Activated B cell treated with CpG ODN at 0.5 μM for 24 hours (primary cell): ENCODE measurements around the gene TEDC2. TPM values are rescaled to one million over a fixed set of nuclear protein-coding genes. Genes with fewer than 3 reads are reported as not detected.

Source experiments
- ATAC-seq: fragments of 200-7000 bp; cut with Tn5 transposase; one replicate; pipeline ENCODE4 v1.10.0; 2021; ENCODE audit warnings: low read depth, mild to moderate bottlenecking, moderate library complexity
- CTCF ChIA-PET: fragments of 350-600 bp; sonication (Branson Sonifier 250); formaldehyde crosslinking; loops from one replicate; lab custom pipeline; 2021; ENCODE audit warnings: antibody characterized with exemption; lab: Charles Lee
- POLR2A ChIA-PET: fragments of 350-600 bp; sonication (Branson Sonifier 250); formaldehyde crosslinking; loops from one replicate; lab custom pipeline; 2021; ENCODE audit warnings: antibody characterized with exemption; lab: Charles Lee
- DNase-seq: peaks from one replicate; pipeline ENCODE4 v3.0.0; 2022
- H3K27ac Mint-ChIP-seq: one replicate; pipeline ENCODE4 v1.8.0; 2020; ENCODE audit warnings: mixed read lengths
- H3K27me3 Mint-ChIP-seq: one replicate; pipeline ENCODE4 v1.8.0; 2021; ENCODE audit warnings: mixed read lengths
- H3K36me3 Mint-ChIP-seq: one replicate; pipeline ENCODE4 v1.8.0; 2021; ENCODE audit warnings: low read depth, mixed read lengths
- H3K4me1 Mint-ChIP-seq: one replicate; pipeline ENCODE4 v1.8.0; 2021; ENCODE audit warnings: mixed read lengths
- H3K4me3 Mint-ChIP-seq: one replicate; pipeline ENCODE4 v1.8.0; 2020; ENCODE audit warnings: mild to moderate bottlenecking, mixed read lengths
- H3K9me3 Mint-ChIP-seq: one replicate; pipeline ENCODE4 v1.8.0; 2020; ENCODE audit warnings: mixed read lengths
- CTCF ChIP-seq: fragments of 200-600 bp; IDR thresholded peaks from one replicate; pipeline ENCODE4 v1.8.0; 2022; ENCODE audit warnings: antibody characterized with exemption, mild to moderate bottlenecking
- intact Hi-C: fragments of 100-400 bp; cut with micrococcal nuclease; formaldehyde crosslinking; loops from one replicate; pipeline ENCODE4 v1.15.1; 2024
- total RNA-seq: library from RNA; stranded (reverse); gene quantifications from 2 replicates; pipeline ENCODE4 v1.2.3, GENCODE V29; 2022

TEDC2 gene
- total RNA-seq, 1 donor from 2014 or later, result 4.4 TPM

DNA sequence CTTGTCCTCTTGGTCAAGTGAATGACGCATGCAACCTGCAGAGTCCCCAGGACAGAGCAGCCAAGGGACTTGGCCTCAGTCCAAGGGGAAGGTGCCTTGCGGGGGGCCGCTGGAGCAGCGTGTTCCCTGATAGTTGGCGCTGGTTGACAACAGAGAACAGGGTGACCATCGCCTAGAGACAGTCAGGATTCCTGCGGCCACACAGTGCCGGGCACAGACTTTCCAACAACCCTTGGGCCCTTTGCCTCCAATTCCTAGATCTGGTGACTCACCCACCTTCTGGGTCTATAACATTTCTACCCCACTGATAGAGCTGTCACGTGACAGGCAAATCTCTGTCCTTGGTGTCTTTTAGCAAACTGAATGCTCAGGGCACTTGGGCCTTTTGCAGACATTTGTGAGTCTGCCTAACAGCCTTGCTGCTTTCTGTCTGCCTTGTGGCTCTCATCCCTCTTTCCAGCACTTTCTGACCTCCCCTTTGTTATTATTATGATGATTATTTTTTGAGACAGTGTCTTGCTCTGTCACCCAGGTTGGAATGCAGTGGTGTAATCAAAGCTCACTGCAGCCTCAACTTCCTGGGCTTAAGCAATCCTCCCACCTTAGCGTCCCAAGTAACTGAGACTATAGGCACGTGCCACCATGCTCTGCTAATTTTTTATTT, 11.9 kb upstream of the TEDC2 start:
- Mint-ChIP-seq H3K27ac (no peak overlapping the region), H3K4me3 (no peak overlapping the region), H3K36me3 (peaks cover 45% of the 10 kb centered on the region), H3K27me3 (no peaks in the 10 kb centered on the region), H3K4me1 (no peaks in the 10 kb centered on the region), H3K9me3 (no peaks in the 10 kb centered on the region)
- CTCF ChIA-PET, result no interaction called here
- ATAC-seq (no peak), DNase-seq (no peak)
- POLR2A ChIA-PET, result no interaction called here
- no peak for TF ChIP-seq CTCF
- intact Hi-C loops, result no loop called here

DNA sequence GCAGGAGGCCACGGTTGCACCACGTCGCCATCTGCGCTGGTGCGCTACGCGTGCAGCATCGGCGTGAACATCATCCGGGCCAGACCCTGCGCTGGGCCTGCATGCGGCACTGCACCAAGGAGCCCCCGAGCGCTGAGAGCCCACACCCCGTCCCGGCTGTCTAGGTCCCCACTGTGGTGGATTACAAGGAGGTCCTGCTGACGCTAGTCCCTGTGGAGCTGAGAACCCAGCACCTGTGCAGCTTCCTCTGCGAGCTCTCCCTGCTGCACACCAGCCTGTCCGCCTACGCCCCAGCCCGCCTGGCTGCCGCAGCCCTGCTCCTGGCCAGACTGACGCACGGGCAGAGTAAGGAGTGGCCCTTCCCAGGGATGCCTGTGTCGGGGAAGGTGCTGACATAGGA, 10.8 kb upstream of the TEDC2 start:
- CTCF ChIA-PET, result no interaction called here

GRCh38 chr16:2450535-2450934, 9.4 kb upstream of the TEDC2 start:
- peaks cover 37% of the 10 kb centered on the region for H3K36me3 Mint-ChIP-seq
- ChIA-PET POLR2A (interaction anchor here (0.5 kb wide), 1 partner anchor 38 kb away, joined by 5 read pairs; no protein-coding TSS in a partner anchor), CTCF (no interaction called here)
- no peak for TF ChIP-seq CTCF
- ATAC-seq (no peak), DNase-seq (no peak)
- H3K27ac Mint-ChIP-seq, result no peak overlapping the region
- H3K27me3 Mint-ChIP-seq, result no peaks in the 10 kb centered on the region
- intact Hi-C loops, result no loop called here
- H3K9me3 Mint-ChIP-seq, result no peaks in the 10 kb centered on the region
- no peaks in the 10 kb centered on the region for H3K4me1 Mint-ChIP-seq
- no peak overlapping the region for H3K4me3 Mint-ChIP-seq

More for the DNA sequence above, 10.8 kb upstream of the TEDC2 start:
- intact Hi-C loops, result no loop called here
- POLR2A ChIA-PET, result interaction anchor here (0.5 kb wide), 1 partner anchor 92 kb away, joined by 3 read pairs; no protein-coding TSS in a partner anchor
- Mint-ChIP-seq H3K27ac (no peak overlapping the region), H3K9me3 (no peaks in the 10 kb centered on the region), H3K4me1 (no peaks in the 10 kb centered on the region), H3K36me3 (peaks cover 47% of the 10 kb centered on the region), H3K27me3 (no peaks in the 10 kb centered on the region), H3K4me3 (no peak overlapping the region)
- DNase-seq, result no peak
- TF ChIP-seq CTCF, result no peak
- ATAC-seq, result no peak

- intact Hi-C loops, result no loop called here
- no peak for ATAC-seq
Measured at GRCh38 chr16:2450975-2451381, 8.9 kb upstream of the TEDC2 start.

More at GRCh38 chr16:2450975-2451381, 8.9 kb upstream of the TEDC2 start:
- peaks cover 33% of the 10 kb centered on the region for H3K36me3 Mint-ChIP-seq
- H3K4me1 Mint-ChIP-seq, result no peaks in the 10 kb centered on the region
- no peaks in the 10 kb centered on the region for H3K27me3 Mint-ChIP-seq
- no peak for DNase-seq
- ChIA-PET CTCF (no interaction called here), POLR2A (interaction anchor here (0.5 kb wide), 1 partner anchor 38 kb away, joined by 5 read pairs; no protein-coding TSS in a partner anchor)
- no peak overlapping the region for H3K4me3 Mint-ChIP-seq
- TF ChIP-seq CTCF, result no peak
- no peak overlapping the region for H3K27ac Mint-ChIP-seq
- no peaks in the 10 kb centered on the region for H3K9me3 Mint-ChIP-seq
